Measurements from ENCODE around the gene PLEKHG4B. TPM values are rescaled to one million over a fixed set of nuclear protein-coding genes. Genes with fewer than 3 reads are reported as not detected.

Gene PLEKHG4B
- polyA plus RNA-seq, 3 donors: not detected

DNA sequence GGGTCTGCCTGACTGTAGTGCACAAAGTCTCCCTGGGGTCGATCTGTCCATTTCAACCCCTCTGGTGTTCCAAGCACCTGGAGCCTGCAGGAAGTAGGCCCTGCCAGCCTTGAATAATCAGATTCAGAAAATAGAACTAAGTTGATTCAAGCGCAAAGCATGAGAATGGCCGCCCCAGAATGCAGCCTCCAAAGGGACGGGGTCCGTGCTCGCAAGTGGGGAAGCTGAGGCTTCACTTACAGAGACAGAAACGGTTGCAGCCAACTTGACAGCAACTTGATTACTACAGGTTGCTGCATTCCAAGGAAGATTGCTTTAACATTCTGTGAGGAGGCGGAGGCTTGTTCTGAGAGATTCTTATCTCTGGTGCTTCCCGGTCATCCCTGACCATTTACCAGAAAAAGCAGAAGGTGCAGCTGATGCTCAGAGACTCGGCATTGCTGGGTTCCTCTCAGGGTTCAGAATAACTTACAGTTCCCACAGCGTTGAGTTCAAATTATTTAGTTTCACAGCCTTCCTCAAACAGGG, 84.4 kb downstream of the PLEKHG4B start:
- intact Hi-C loops (cut with micrococcal nuclease): no loop called here
- Histone ChIP-seq H3K4me3 (replicated peaks in 1 of 3; ENCODE audit: low read depth in 2 of 3, low read length in 3 of 3) (no peak overlapping the region), H3K36me3 (replicated peaks in 1 of 2; ENCODE audit: control insufficient read depth in 1 of 2, insufficient read depth in 2 of 2, low read length in 2 of 2) (no peaks in the 10 kb centered on the region), H2AFZ (ENCODE audit: insufficient read depth, low read depth, low read length, poor library complexity, severe bottlenecking) (no peak overlapping the region), H3K27ac (ENCODE audit: low read depth in 1 of 2, low read length in 2 of 2) (no peak overlapping the region), H3K9me3 (replicated peaks in 1 of 2; ENCODE audit: control insufficient read depth in 1 of 2, insufficient read depth in 1 of 2, low read length in 2 of 2) (no peaks in the 10 kb centered on the region), H3K27me3 (ENCODE audit: control insufficient read depth in 2 of 2, insufficient read depth in 2 of 2, low read length in 2 of 2) (no peaks in the 10 kb centered on the region), H3K4me2 (replicated peaks; ENCODE audit: extremely low read depth, low read length, poor library complexity, severe bottlenecking) (no peak overlapping the region), H3K4me1 (ENCODE audit: control insufficient read depth in 1 of 2, insufficient read depth in 2 of 2, low read length in 2 of 2) (no peaks in the 10 kb centered on the region), H3K79me2 (ENCODE audit: insufficient read depth, low read length) (no peaks in the 10 kb centered on the region), H4K20me1 (ENCODE audit: insufficient read depth, low read length) (no peaks in the 10 kb centered on the region), H3K9ac (ENCODE audit: insufficient read depth, low read length, poor library complexity, severe bottlenecking) (no peak overlapping the region)
- Mint-ChIP-seq H3K9me3 (no peaks in the 10 kb centered on the region), H3K36me3 (no peaks in the 10 kb centered on the region), H3K27me3 (ENCODE audit: low read depth in 3 of 3) (peaks cover 2 to 10% (median 9%) of the 10 kb centered on the region in 3 donors), H3K4me3 (no peak overlapping the region), H3K27ac (no peak overlapping the region), H3K4me1 (no peaks in the 10 kb centered on the region)
- TF ChIP-seq, protein P1, sequence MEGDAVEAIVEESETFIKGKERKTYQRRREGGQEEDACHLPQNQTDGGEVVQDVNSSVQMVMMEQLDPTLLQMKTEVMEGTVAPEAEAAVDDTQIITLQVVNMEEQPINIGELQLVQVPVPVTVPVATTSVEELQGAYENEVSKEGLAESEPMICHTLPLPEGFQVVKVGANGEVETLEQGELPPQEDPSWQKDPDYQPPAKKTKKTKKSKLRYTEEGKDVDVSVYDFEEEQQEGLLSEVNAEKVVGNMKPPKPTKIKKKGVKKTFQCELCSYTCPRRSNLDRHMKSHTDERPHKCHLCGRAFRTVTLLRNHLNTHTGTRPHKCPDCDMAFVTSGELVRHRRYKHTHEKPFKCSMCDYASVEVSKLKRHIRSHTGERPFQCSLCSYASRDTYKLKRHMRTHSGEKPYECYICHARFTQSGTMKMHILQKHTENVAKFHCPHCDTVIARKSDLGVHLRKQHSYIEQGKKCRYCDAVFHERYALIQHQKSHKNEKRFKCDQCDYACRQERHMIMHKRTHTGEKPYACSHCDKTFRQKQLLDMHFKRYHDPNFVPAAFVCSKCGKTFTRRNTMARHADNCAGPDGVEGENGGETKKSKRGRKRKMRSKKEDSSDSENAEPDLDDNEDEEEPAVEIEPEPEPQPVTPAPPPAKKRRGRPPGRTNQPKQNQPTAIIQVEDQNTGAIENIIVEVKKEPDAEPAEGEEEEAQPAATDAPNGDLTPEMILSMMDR (IDR thresholded peaks at IDR 0.05): no peak
- 90% methylated on average over 10 of the region's 11 CpGs for WGBS (ENCODE audit: insufficient coverage)
- DNase-seq: no peak

DNA sequence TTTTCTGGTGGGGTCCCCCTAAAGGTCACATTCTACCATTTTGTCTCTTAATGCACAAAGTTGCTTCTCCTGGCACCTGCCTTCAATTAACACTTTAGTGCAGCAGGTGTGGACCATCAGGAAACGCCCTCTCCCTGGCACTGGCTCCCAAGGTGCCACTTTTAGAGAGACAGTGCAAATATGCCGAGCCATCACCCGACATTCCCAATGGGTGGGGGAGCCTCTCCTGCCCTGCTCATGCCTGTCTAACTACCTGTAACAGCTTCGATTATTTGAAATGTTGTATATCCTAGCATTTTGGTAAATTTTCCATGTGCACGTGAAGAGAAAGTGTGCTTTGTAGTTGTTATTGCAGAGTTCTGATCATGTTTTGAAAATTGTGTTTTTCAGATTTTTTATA, 86.1 kb downstream of the PLEKHG4B start:
- Mint-ChIP-seq H3K4me1 (no peaks in the 10 kb centered on the region), H3K4me3 (no peak overlapping the region), H3K36me3 (no peaks in the 10 kb centered on the region), H3K9me3 (no peaks in the 10 kb centered on the region), H3K27ac (no peak overlapping the region), H3K27me3 (ENCODE audit: low read depth in 3 of 3) (peaks cover 2 to 10% (median 9%) of the 10 kb centered on the region in 3 donors)
- no peaks in the 10 kb centered on the region for H3K4me1 ChIP-seq (ENCODE audit: control insufficient read depth in 1 of 2, insufficient read depth in 2 of 2, low read length in 2 of 2)
- 95% methylated on average over 4 of the region's 5 CpGs for WGBS (ENCODE audit: insufficient coverage)
- no peaks in the 10 kb centered on the region for H3K9me3 ChIP-seq (replicated peaks in 1 of 2; ENCODE audit: control insufficient read depth in 1 of 2, insufficient read depth in 1 of 2, low read length in 2 of 2)
- no peaks in the 10 kb centered on the region for H3K27me3 ChIP-seq (ENCODE audit: control insufficient read depth in 2 of 2, insufficient read depth in 2 of 2, low read length in 2 of 2)
- no peak overlapping the region for H2AFZ ChIP-seq (ENCODE audit: insufficient read depth, low read depth, low read length, poor library complexity, severe bottlenecking)
- H3K36me3 ChIP-seq (replicated peaks in 1 of 2; ENCODE audit: control insufficient read depth in 1 of 2, insufficient read depth in 2 of 2, low read length in 2 of 2): no peaks in the 10 kb centered on the region
- H3K9ac ChIP-seq (ENCODE audit: insufficient read depth, low read length, poor library complexity, severe bottlenecking): no peak overlapping the region
- H3K4me2 ChIP-seq (replicated peaks; ENCODE audit: extremely low read depth, low read length, poor library complexity, severe bottlenecking): no peak overlapping the region
- no peak overlapping the region for H3K27ac ChIP-seq (ENCODE audit: low read depth in 1 of 2, low read length in 2 of 2)
- intact Hi-C loops (cut with micrococcal nuclease): no loop called here
- DNase-seq: no peak
- H3K4me3 ChIP-seq (replicated peaks in 1 of 3; ENCODE audit: low read depth in 2 of 3, low read length in 3 of 3): no peak overlapping the region
- no peaks in the 10 kb centered on the region for H4K20me1 ChIP-seq (ENCODE audit: insufficient read depth, low read length)
- no peaks in the 10 kb centered on the region for H3K79me2 ChIP-seq (ENCODE audit: insufficient read depth, low read length)
- TF ChIP-seq, protein P1 (IDR thresholded peaks at IDR 0.05): no peak

All from CD14-positive monocyte (primary cell).